GM19099 (cell line): ENCODE measurements around the gene CRTAP.

Experiments
- POLR2A ChIP-seq: IDR thresholded peaks from 3 replicates; pipeline ENCODE4 v1.6.1; 2011; ENCODE audit warnings: low read depth; ENCODE audit not compliant: insufficient read length; ENCODE audit errors: extremely low read depth

The CRTAP gene

DNA sequence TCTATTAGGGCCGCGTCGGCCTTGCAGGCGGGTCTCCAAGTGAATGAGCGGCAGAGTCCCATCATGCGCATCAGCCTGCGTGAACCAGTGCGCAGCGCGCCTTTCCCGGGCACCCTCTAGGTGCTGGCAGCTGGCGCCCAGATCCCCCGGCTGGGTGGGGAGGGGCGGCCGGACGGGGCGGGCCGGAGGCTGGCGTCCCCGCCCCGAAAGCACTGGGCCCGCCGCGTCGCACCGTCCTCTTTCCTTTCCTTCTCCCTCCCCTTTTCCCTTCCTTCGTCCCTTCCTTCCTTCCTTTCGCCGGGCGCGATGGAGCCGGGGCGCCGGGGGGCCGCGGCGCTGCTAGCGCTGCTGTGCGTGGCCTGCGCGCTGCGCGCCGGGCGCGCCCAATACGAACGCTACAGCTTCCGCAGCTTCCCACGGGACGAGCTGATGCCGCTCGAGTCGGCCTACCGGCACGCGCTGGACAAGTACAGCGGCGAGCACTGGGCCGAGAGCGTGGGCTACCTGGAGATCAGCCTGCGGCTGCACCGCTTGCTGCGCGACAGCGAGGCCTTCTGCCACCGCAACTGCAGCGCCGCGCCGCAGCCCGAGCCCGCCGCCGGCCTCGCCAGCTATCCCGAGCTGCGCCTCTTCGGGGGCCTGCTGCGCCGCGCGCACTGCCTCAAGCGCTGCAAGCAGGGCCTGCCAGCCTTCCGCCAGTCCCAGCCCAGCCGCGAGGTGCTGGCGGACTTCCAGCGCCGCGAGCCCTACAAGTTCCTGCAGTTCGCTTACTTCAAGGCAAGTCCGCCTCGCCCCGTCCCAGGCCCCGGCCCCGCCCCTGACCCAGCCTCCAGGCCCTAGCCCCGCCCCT, at the start of gene CRTAP:
Gene CRTAP, plus strand, starts transcription at position 243 of the 850 bp plus-strand sequence. Its CDS starts 64 bp downstream, at position 307.
- TF ChIP-seq POLR2A: peak; percentile 81

DNA sequence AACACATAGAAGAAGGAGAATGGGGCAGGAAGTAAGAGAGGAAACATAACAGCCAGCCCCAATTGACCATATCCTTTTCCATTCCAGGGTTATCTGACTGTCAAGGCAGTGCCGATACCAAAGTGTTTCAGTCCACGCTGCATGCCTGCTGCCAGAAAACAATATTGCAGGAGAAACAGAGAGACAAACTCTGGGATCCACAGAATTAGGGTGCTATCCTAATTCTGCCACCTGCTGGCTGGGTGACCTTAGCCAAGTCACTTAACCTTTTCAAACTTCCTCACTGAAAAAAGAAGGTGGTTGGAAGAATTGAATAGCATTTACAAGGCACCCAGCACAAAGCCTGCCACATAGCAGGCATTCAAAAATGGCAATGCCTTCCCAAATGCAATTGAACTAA, 48.9 kb upstream of the CRTAP start:
- TF ChIP-seq POLR2A: no peak

DNA sequence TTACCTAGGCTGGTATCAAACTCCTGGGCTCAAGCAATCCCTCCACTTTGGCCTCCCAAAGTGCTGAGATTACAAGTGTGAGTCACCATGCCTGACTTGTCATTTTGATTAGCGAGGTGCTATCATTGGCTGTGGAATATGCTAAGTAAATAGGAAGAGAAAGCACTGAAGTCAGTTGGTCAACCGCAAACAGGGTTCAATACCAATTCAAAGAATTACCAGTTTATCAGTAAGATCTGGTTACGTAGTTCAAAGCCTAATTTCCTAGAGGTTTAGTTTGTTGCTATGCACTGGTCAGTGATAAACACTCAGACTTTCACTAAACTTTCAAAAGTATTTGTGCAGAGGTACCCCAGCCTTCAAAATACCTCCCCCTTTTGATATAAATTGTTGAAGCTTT, 46.3 kb upstream of the CRTAP start:
- TF ChIP-seq POLR2A: no peak

DNA sequence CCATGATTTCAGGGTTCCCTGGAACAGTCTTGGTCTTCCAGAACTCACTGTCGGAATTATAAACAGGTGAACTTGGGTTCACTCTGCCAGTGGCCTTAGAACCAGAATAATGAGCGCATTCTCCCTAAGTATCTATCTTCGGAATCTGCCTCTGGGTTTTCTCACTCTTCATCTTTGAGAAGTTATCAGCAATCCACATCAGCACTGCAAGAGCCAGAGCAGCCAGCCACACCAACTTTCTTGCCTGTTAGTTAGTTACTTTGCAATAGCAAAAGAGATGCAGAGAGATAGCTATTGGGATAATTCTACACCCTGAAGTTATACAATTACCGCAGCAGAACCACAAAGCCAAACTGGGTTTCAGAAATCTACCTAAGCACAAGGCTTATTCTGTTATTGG, 42.6 kb upstream of the CRTAP start:
- no peak for TF ChIP-seq POLR2A

DNA sequence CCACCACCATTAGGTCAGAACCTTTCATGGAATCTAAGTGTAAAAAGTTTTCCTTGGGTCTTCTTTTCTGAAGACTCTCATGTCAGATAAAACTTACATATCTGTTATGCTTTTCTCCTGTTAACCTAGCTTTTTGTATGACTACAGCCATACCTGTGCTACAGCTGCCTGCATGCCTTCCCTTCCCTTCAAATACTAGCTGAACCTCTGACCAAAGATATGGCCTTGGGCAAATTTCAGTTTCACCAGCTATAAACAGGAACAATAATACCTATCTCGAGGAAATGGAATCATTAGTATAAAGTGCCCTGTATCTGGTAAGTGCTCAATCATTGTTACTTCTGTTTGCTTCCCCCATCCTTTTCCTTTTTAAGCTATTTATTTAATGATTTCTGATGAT, 41.9 kb upstream of the CRTAP start:
- TF ChIP-seq POLR2A: no peak

DNA sequence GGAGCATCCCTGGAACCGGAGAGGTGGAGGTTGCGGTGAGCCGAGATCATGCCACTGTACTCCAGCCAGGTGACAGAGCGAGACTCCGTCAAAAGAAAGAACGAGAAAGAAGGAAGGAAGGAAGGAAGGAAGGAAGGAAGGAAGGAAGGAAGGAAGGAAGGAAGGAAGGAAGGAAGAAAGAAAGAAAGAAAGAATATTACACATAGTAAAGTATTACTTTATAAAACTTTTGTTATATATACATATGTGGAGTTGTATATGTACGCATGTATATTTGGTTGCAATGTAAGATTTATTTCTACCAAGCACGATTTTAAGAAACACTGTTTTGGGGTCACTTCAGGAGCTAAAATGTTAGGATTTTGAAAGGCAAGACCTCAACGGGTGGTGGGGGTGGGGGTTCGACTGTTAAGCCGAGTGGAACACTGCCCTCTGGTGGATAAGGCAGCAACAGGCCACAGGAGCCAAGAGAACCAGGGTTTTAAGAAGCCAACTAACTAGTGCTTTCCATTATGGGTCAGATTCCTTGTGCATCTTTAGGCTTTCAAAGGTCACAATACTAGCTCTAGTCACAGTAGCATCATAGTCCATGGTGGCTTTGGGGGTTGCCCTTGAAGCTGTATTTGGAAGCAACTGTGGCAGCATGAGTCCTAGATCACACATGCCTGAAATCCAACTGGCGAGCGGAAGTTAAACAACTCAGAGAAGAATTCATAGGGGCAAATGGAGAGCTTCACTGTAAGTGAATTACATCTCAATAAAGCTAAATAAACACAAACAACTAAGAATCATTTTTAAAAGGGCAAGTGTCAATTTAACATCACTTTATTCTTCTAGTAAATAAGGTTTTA, 39.4 kb upstream of the CRTAP start:
- TF ChIP-seq POLR2A: no peak

DNA sequence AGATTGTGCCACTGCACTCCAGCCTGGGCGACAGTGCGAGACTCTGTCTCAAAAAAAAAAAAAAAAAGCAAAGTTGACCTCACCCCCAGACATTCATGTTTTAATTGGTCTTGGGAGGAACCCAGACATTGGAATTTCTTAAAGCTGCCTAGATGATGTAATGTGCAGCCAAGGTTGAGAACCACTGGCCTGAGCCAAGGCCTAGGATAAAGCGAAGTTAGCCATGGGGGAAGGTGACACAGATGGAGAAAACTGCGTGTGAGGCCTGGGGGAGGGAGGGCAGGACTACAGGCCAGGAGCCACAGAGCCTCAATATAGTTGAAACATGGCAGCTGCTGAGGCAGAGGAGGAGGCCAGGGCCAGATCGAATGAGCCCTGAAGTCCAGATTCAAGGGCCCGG, 37.8 kb upstream of the CRTAP start:
- no peak for TF ChIP-seq POLR2A

DNA sequence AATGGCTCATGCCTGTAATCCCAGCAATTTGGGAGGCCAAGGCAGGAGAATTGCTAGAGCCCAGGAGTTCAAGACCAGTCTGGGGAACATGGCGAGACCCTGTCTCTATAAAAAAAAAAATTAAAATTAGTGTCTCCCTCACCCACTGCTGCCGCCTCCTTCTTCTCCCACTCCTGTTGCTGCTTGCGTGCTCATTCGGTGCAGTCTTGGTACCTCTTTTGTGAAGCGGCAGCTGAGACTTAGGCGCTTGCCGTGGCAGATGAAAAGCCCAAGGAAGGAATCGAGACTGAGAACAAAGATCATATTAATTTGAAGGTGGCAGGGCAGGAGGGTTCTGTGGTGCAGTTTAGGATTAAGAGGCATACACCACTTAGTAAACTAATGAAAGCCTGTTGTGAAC, 36.9 kb upstream of the CRTAP start:
- no peak for TF ChIP-seq POLR2A

DNA sequence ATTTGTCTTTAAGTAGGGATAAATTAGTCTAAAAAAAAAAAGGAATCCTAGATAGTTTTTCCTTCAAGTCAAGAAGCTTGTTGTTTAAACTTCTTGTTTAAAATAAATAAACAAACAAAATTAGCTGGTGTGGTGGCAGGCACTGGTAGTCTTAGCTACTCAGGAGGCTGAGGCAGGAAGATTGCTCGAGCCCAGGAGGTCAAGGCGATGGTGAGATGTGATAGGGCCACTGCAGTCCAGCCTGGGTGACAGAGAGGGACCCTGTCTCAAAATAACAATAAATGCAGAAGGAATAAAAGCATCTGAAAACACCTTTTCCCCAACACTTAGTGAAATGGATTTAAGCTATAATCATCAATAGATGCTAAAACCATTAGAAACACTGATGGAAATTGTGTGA, 35.8 kb upstream of the CRTAP start:
- no peak for TF ChIP-seq POLR2A

DNA sequence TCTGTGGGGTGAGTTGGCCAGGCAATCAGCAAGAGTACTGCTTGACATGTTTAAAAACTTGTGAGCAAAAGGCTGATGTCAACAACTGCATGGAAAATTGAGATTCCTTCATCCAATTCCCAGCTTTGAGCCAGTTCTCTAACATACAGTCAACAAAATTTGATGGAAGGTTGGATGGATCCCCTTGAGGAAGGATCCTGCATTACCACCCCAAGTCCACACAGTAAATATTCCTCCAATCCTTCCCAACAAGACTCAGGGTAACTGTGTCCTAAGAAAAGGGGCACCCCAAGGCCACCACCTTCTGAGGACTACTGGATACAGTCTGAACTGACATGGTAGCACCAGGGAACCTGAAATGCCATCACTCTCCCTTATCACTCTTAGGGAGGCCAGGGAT, 32.0 kb upstream of the CRTAP start:
- TF ChIP-seq POLR2A: no peak

DNA sequence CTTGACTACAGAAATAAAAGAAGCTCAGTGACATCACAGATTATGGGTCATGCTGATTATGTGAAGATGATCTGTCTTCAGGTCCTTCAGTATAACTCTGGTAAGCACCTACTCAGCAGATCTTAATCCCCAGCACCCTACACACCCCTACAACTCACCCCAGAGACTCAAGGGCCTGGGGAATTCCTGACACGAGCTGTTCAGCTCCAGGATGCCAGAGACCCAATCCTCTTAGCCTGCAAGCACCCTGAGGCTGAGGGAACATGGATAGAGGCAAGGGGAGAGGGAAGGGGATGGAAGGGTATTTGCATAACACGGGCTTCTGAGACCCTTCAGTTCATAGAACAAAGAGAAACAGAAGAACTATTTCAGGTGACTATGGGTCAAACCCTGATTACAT, 29.9 kb upstream of the CRTAP start:
- TF ChIP-seq POLR2A: no peak

DNA sequence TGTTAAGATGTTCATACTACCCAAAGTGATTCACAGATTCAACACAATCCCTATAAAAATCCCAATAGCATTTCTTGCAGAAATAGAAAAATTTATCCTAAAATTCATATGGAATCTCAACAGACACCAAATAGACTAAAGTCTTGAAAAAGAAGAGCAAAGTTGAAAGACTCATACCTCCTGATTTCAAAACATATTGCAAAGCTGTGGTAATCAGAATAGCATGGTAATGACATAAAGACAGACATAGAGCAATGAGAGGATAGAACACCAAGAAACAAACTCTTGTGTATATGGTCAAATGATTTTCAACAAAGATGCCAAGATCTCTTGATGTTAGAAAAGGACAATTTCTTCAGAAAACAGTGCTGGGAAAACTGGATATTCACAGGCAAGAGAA, 25.1 kb upstream of the CRTAP start:
- no peak for TF ChIP-seq POLR2A

DNA sequence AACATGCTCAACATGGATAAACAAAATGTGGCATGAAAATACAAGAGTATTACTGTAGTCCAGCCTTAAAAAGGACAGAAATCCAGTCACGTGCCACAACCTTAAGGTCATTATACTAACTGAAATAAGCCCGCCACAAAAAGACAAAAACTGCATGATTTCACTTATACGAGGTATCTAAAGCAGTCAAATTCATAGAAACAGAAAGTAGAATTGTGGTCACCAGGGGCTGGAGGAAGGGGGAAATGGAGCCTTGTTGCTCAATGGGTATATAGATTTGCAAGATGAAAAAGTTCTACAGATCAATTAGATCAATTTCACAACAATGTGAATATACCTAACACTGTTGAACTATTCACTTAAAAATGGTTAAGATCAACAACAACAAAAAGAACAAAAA, 24.3 kb upstream of the CRTAP start:
- TF ChIP-seq POLR2A: no peak

DNA sequence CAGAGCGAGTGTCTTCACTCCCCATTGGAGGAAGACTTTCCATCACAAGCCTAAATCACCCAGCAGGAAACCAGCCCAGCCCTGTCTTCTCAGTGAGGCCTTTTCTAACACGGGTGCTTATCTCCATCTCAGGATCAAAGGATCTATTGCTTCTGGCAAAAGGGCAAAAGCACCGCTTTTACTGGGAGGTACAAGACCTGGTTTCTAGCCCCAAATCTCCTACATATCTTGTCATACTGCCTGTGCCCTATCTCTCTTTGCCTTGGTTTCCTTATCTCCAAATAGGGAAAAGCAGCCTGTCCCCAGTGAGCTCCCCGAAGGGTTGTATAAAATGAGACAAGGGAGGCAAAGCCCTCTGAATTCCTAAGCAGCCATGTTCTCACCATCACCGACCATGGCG, 22.1 kb upstream of the CRTAP start:
- TF ChIP-seq POLR2A: no peak

DNA sequence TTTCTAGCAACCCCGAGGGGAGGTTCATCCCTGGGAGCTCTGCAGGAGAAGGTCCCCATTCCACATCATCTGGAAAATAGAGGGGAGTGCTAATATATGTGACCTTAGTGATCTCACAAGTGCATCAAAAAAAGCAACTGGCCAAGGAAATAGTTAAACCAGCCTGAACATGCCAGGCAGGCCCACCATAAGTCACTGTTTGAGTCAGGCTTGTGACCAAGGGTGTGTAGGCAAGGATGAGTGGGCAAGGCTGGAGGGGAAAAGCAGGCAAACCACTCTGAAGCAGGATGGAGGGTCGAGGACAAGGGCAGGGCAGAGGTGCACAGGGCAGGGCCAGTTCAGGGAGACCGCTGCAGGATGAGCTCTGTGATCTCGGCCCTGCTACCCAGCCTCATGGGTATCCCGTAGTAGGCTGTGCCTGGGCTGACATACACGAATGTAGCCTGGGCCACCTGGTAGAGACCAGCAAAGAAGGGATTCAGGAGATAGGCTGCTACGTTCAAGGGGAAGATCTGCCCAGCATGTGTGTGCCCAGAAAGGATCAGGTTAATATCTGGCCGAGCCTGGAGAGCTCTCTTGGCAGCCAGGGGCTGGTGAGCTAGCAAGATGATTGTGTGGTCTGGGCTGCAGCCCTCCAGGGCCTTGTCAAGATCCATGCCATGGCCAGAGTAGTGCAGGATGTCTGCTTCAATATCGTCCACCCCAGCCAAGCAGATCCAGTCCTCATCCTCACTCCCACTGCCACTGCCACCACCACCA, 21.1 kb upstream of the CRTAP start:
- TF ChIP-seq POLR2A: no peak
